HepG2 (cell line): ENCODE results near the gene RAB11FIP5. TPM values are rescaled to one million over a fixed set of nuclear protein-coding genes. Genes with fewer than 3 reads are reported as not detected.

Experiments used
- ATRX ChIP-seq: sonication (generic); formaldehyde crosslinking; IDR thresholded peaks from 2 replicates; pipeline ENCODE4 v1.4.0; 2020; ENCODE audit warnings: missing genetic modification reagents, borderline replicate concordance
- ELF3 ChIP-seq: IDR thresholded peaks from 2 replicates; pipeline ENCODE4 v1.6.1; 2016; ENCODE audit warnings: missing genetic modification reagents, missing compliant biosample characterization
- HMGXB4 ChIP-seq, 2 experiments: sonication (generic) in 1 of 2; formaldehyde crosslinking in 1 of 2; IDR thresholded peaks; 2 replicates each; pipeline versions ENCODE4 v1.4.0 to v1.6.1; 2018 to 2020; ENCODE audit warnings: missing genetic modification reagents in 2 of 2, borderline replicate concordance in 1 of 2, low read depth in 1 of 2, mild to moderate bottlenecking in 1 of 2, missing biosample characterization in 1 of 2
- MED8 ChIP-seq: sonication (generic); formaldehyde crosslinking; IDR thresholded peaks from 2 replicates; pipeline ENCODE4 v1.8.1; 2023; ENCODE audit warnings: mild to moderate bottlenecking, missing genetic modification reagents; ENCODE audit not compliant: insufficient replicate concordance
- MIXL1 ChIP-seq: IDR thresholded peaks from 2 replicates; pipeline ENCODE4 v1.6.1; 2016
- REL ChIP-seq: sonication (generic); formaldehyde crosslinking; conservative IDR thresholded peaks from 2 replicates; pipeline ENCODE4 v1.8.0; 2022; ENCODE audit warnings: mild to moderate bottlenecking, missing genetic modification reagents, moderate library complexity
- RFX5 ChIP-seq: IDR thresholded peaks from 2 replicates; pipeline ENCODE4 v1.6.1; 2011; ENCODE audit warnings: low read depth, low read length, improper control_type of control experiment
- SMARCC2 ChIP-seq: fragments of 450-650 bp; IDR thresholded peaks from 2 replicates; pipeline ENCODE4 v1.6.1; 2017; ENCODE audit warnings: antibody characterized with exemption, mild to moderate bottlenecking
- STAG1 ChIP-seq: sonication (generic); formaldehyde crosslinking; IDR thresholded peaks from 2 replicates; pipeline ENCODE4 v1.4.0; 2020; ENCODE audit warnings: missing genetic modification reagents
- TMF1 ChIP-seq: sonication (generic); formaldehyde crosslinking; IDR thresholded peaks from 2 replicates; pipeline ENCODE4 v1.8.1; 2022; ENCODE audit warnings: low read depth, missing genetic modification reagents
- ZBTB21 ChIP-seq: sonication (generic); formaldehyde crosslinking; IDR thresholded peaks from 2 replicates; pipeline ENCODE4 v1.4.0; 2020; ENCODE audit warnings: missing genetic modification reagents
- ZBTB38 ChIP-seq: sonication (generic); formaldehyde crosslinking; IDR thresholded peaks from 2 replicates; pipeline ENCODE4 v1.5.1; 2020; ENCODE audit warnings: mild to moderate bottlenecking, missing genetic modification reagents
- ZFAT ChIP-seq: sonication (generic); formaldehyde crosslinking; conservative IDR thresholded peaks from 2 replicates; pipeline ENCODE4 v1.8.1; 2023; ENCODE audit warnings: missing genetic modification reagents, inconsistent platforms
- ZNF446 ChIP-seq: sonication (generic); formaldehyde crosslinking; IDR thresholded peaks from 2 replicates; pipeline ENCODE4 v1.5.0; 2020; ENCODE audit warnings: mild to moderate bottlenecking, missing genetic modification reagents
- ZNF510 ChIP-seq: sonication (generic); formaldehyde crosslinking; IDR thresholded peaks from 2 replicates; pipeline ENCODE4 v1.4.0; 2020; ENCODE audit warnings: low read depth, mild to moderate bottlenecking, missing genetic modification reagents
- ZNF607 ChIP-seq: sonication (generic); formaldehyde crosslinking; IDR thresholded peaks from 2 replicates; pipeline ENCODE4 v1.5.1; 2020; ENCODE audit warnings: missing genetic modification reagents, mild to moderate bottlenecking, borderline replicate concordance
- ZNF800 ChIP-seq: sonication (generic); formaldehyde crosslinking; IDR thresholded peaks from 2 replicates; pipeline ENCODE4 v1.4.0; 2020; ENCODE audit warnings: missing genetic modification reagents
- ZSCAN29 ChIP-seq: sonication (generic); formaldehyde crosslinking; conservative IDR thresholded peaks from 2 replicates; pipeline ENCODE4 v1.4.0; 2020; ENCODE audit warnings: mild to moderate bottlenecking, missing genetic modification reagents
- ZUFSP ChIP-seq: sonication (generic); formaldehyde crosslinking; IDR thresholded peaks from 2 replicates; pipeline ENCODE4 v1.9.0; 2021; ENCODE audit warnings: missing genetic modification reagents, mild to moderate bottlenecking, borderline replicate concordance
- polyA plus RNA-seq, 8 experiments: library from polyadenylated mRNA; depleted of rRNA in 3 of 8; stranded (reverse) in 7 of 8; unstranded in 1 of 8; fragments of >200 nt; fragmentation: Illumina TruSeq in 4 of 8; extraction: Trizol in 4 of 8; gene quantifications; 2 replicates each; pipeline versions ENCODE4 v1.2.1 to v1.2.3, GENCODE V29; 2011 to 2016; ENCODE audit warnings: low read depth in 4 of 8, missing spikeins in 1 of 8, mixed read lengths in 1 of 8; ENCODE audit not compliant: insufficient read depth in 1 of 8
- total RNA-seq, 5 experiments: library from RNA; depleted of rRNA; stranded (reverse); fragments of >200 nt; fragmentation: Illumina TruSeq; extraction: Trizol; gene quantifications; 2 replicates each; pipeline ENCODE4 v1.2.3, GENCODE V29; 2016; ENCODE audit warnings: low read depth in 1 of 5
- TF ChIP-seq, protein P1 (sequence below): sonication (generic); formaldehyde crosslinking; IDR thresholded peaks from 2 replicates; pipeline ENCODE4 v1.8.1; 2023; ENCODE audit warnings: mild to moderate bottlenecking, missing genetic modification reagents, borderline replicate concordance
- TF ChIP-seq, protein P2 (sequence below): sonication (generic); formaldehyde crosslinking; IDR thresholded peaks from 2 replicates; pipeline ENCODE4 v1.4.0; 2020; ENCODE audit warnings: missing genetic modification reagents

Gene RAB11FIP5
- total and polyA plus RNA-seq, 2 of the 13 experiments (the other 11 are each of a cell fraction or from before 2014, with no cell fraction given), result 9.4 to 22.9 TPM

GRCh38 chr2:73070643-73071359 is 41.9 kb downstream of the RAB11FIP5 start (continued):
- TF ChIP-seq ZNF607 (CRISPR knock-in tag) (0 out of 2 replicates have a peak, but pooled peaks have one; percentile 77), STAG1 (CRISPR knock-in tag) (no peak; the same call in none of the 2 replicates), ELF3 (CRISPR knock-in tag) (no peak), ZUFSP (no peak), ZNF800 (CRISPR knock-in tag) (peak; percentile 82; the same call in 1 of the 2 replicates), ZBTB21 (CRISPR knock-in tag) (no peak), ZBTB38 (CRISPR knock-in tag) (no peak), ATRX (CRISPR knock-in tag) (no peak), MIXL1 (CRISPR knock-in tag) (no peak), REL (CRISPR knock-in tag) (no peak), HMGXB4 (CRISPR knock-in tag; IDR thresholded peaks at IDR 0.05; ENCODE audit: borderline replicate concordance in 1 of 2, low read depth in 1 of 2) (no peak; a peak in 1 of 4 replicates), ZFAT (CRISPR knock-in tag) (peak; percentile 74; the same call in 1 of the 2 replicates), ZNF446 (CRISPR knock-in tag) (peak; percentile 96; the same call in 1 of the 2 replicates), MED8 (CRISPR knock-in tag) (peak; percentile 22), RFX5 (no peak), SMARCC2 (no peak), TMF1 (CRISPR knock-in tag) (0 out of 2 replicates have a peak, but pooled peaks have one; percentile 54), ZNF510 (CRISPR knock-in tag) (no peak; the same call in 1 of the 2 replicates), ZSCAN29 (CRISPR knock-in tag) (no peak)
- TF ChIP-seq, protein P1, sequence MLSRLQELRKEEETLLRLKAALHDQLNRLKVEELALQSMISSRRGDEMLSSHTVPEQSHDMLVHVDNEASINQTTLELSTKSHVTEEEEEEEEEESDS (CRISPR knock-in tag), result no peak
- TF ChIP-seq, protein P2, sequence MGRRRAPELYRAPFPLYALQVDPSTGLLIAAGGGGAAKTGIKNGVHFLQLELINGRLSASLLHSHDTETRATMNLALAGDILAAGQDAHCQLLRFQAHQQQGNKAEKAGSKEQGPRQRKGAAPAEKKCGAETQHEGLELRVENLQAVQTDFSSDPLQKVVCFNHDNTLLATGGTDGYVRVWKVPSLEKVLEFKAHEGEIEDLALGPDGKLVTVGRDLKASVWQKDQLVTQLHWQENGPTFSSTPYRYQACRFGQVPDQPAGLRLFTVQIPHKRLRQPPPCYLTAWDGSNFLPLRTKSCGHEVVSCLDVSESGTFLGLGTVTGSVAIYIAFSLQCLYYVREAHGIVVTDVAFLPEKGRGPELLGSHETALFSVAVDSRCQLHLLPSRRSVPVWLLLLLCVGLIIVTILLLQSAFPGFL (CRISPR knock-in tag), result 0 out of 2 replicates have a peak, but pooled peaks have one; percentile 74
